NCI-H526 (cell line): Measurements from ENCODE around the gene SAAL1.
A peak's percentile ranks its signal among the peaks of the same experiment; 100 is the strongest.

Experiments used
- DNase-seq, 2 experiments: peaks; one replicate each; lab custom pipeline; 2025; lab: John Stamatoyannopoulos, UW

Gene SAAL1

DNA sequence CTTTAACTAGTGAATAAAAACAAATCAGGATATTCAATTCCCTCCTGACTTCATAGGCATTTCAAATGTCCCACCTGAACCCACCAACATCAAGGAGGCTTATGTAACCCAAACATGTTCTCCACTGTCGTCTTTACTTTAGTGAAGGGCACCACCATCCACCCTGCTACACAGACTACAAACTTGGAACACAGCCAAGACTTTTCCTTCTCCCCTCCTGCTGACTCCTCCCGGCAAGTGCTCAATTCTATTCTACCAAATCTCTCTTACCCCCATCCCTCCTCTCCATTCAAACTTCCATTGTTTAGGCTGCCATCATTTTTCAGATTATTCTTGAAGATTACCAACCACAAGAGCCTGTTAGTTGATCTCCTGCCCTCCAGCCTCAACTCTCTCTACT, 24.3 kb downstream of the SAAL1 start:
- DNase-seq = no peak

DNA sequence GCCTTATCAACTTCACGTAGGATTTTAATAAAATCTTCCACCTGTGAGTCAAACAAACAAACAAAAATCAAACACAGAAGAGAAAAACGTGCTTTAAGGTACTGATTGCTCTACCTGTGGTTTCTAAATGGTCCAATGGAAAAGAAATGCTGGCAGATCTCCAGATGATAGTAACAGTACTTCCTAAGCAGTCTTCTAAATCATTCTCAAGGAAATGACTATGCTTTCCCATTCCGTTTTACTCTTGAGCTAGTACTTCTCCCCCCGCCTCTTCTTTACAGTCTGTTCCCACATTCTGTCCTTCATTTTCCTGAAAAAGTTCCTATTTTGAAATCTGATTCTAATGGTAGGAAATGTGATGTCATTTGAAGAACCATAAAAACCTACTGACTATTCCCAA, 25.4 kb downstream of the SAAL1 start:
- no peak for DNase-seq

DNA sequence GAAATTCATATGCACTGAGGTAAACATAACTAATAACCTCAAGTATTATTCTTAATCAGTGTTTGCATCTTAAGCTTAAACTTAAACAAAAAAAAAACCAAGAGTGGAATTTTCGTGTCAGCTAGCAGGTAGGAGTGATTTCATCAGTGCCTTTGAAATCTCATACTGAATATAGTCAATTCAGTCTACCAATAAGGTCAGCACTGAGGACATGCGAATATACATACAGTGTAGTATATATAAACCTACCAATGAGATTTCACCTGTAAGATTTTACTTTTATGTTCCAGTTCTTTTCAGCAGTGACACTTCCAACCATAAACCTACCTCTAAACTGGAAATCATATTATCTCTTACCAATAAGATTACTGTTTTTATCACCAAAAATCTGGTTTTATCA, 27.0 kb downstream of the SAAL1 start:
- no peak for DNase-seq

DNA sequence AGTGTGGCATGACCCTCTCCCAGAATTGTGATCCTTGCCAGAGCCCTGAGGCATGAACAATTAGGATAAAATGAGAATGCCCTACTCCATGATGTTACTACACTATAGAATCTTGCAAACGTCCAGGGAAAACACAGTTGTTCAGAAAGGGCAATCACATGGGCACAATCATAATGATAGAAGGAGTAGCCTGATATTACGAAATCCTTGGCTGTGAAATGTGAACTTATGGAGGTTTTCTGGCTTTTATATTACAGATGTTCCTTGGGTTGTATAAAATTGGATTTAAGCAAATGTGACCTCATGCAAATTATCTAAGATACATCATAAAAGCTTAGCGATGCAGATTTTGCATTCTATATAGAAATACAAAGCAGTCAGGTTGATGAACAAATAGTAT, 30.4 kb downstream of the SAAL1 start:
- DNase-seq = peak; percentile 53 to 68

DNA sequence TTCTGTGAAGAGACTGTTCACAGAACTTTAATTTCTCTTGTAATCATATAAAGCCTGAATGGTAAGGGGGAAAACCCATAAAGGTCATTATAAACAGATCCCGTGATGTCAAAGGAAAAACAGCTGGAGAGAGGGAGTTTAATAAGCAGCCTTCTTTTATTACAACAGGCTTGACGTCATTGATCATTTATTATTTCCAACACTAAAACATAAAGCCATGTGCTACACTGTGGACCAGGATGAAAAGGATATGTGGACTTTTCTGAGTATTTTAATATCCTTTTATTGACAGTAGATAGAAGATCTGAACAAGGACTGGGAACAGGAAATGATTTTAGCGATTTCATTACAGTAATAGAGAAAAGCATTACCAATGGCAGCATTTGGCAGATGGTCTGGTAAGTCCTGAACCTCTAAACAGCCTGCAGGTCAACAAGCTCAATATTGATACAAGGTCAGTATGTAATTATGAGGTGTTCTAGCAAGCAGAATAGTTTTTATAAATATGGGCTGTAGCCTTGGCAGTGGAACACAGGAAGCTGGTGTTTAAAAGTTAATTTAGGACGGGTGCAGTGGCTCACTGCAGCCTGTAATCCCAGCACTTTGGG, 34.7 kb downstream of the SAAL1 start:
- no peak for DNase-seq

DNA sequence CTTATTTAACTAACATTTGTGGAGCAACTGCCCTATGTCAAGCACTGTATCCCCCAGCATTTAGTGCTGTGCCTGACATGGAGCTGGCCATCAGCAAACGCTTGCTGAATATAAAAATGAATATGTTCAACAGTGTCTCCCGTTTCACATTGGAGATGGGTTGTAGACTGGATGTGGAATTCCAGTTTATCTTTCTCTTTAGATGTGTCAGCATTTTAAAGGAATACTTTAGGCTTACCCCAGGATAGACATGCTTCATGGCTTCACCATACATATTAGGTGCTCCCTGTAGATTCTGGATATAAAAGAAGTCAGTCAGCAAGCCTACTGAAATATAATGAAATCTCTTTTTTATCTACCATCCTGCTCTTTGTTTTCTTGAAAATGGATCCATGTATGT, 38.5 kb downstream of the SAAL1 start:
- DNase-seq = no peak

DNA sequence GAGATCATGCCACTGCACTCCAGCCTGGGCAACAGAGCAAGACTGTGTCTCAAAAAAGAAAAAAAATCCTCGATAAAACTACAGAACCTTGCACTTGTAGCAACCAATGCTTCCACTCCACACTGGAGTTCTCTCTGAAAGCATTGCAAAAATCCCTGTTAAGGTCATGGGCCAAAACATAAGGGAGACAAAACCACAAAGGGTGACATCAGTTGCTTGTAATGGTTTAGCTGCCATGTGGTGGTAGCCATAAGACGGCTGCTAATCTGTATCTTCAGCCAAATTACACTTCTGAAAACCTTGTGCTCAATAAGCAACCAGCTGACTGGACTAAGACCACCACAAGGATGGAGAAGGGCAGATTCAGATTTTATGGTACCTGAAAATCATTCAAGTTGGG, 39.3 kb downstream of the SAAL1 start:
- no peak for DNase-seq

DNA sequence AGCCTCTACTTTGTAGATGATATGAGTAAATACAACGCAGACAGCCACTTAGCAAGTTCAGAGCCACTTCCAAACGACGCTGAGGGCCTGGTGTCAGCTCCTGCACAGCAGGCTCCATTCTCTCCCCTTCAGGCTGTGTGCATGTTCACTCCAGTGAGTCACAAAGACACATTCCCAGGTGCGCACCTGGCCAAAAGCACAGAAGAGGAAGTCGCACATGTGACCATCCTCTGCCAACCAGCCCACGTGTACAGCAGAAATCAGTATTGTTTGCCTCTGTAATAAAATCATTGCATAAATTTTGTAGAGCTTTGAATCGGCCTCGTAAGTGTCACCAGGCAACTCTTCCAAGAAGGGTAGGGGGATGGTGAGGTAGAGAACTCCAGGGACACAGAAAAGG, 40.3 kb downstream of the SAAL1 start:
- DNase-seq = peak; percentile 14 to 31

DNA sequence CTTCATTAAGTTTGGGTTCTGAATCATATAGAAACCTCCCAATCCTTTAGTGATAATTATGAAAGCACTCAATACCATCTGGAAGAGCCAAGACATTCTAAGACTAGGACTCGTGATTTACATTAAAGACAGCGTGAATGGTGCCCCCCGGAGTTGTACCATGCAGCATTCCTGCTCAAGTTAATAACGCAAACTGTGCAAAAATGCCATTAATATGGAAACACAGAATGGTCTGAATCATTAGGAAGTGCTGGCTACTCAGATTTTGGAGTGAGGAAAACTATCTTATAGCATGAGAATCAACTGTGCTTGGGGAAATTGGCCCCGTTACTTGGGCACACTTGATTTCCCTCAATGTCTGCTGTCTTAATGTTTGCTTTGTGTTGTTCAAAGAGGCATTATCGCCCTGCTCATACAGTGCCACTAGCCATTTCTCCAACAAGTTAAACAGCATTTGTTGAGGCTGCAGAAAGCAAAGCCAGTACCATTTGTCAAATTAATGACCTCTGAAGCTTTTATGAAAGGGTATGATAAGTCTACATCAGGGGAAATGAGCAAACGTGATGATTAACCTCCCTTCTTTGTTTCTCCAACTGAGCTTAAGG, 41.3 kb downstream of the SAAL1 start:
- DNase-seq = no peak

DNA sequence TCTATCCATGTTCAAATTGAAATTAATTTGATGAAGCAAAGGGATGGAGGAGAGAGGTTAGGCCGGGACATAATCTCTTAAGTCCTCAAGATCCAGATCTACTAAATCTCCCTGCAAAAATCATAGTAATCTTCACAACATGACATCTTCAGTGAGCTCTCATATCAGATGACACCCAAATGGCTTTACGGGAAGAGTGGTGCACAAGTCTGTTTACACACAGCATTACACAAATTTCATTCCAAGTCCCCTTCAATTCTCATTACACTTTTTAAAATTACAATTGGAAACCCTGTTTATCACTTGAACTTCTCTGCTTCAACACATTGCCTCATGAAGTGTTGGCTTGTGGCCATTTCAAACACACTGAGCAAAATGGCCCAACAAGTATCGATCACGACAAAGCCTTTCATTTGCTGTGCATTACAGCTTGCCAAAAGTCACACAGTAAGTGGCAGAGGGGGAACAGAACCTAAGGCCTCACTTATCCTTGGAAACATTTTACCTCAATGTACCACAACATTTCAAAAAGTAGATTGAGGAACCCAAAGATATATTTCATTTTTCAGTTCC, 41.9 kb downstream of the SAAL1 start:
- no peak for DNase-seq

DNA sequence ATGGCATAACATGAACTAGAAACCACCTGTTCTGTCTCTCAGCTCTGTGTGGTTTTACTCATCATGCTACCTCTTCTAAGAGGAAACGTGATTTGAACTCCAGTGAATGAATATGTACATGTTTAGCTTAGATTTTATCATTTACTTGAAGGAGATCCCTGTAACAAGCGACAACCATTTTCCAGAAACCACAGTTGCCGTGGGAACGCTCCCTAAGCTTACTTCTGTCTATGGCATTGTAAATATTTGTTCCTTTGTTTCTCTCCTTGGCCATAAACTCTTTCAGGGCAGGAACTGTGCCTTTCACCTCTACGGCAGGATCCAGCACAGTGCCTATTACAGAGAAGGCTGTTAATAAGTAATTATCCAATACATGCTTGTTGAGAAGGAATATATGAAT, 42.8 kb downstream of the SAAL1 start:
- peak in 1 of 2 experiments; percentile 6 for DNase-seq

DNA sequence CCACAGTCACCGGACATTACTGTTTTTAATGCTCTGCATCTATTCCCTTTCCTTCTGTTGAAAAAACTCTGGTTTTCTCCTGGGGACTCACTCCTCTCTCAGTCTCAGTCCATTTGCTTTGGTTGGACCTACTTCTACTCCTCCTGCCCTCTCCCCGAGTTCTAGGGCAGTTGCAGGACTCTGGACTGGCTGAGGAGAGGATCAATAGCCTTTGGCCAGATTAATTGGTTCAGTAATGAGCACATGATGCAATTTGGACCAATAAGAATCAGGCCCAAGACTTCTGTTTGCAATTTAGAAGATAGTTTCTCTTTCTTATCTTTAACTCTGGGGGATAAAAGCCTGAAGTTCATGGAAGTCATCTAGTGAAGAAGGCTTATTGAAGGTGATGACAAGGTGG, 44.5 kb downstream of the SAAL1 start:
- DNase-seq = no peak

DNA sequence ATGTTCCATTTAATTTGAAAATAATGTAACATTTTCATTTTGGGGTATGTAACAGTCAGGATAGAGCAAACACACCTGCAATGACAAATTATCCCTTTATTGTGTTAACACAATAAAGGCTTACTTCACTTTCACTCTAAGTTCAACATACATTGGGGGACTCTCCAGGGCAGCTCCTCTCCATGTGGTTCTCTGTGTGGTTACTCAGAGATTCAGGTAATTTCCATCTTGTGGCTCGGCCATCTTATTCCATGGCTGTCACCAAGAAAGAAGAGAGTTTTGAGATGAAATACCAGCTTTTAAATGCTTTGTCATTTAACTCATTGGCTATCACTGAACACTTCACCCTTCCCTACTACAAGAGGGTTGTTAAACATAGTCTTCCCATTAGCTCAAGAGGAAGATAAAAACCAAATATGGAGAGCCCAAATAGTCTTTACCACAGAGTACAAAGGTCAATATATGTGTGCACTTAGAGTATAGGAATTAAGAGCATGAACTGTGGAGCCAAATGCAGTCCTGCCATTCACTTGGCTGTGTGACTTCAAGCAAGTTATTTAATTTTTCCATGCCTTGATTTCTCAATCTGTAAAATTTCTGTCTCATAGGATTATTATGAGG, 49.2 kb downstream of the SAAL1 start:
- DNase-seq = peak; percentile 8 to 13

DNA sequence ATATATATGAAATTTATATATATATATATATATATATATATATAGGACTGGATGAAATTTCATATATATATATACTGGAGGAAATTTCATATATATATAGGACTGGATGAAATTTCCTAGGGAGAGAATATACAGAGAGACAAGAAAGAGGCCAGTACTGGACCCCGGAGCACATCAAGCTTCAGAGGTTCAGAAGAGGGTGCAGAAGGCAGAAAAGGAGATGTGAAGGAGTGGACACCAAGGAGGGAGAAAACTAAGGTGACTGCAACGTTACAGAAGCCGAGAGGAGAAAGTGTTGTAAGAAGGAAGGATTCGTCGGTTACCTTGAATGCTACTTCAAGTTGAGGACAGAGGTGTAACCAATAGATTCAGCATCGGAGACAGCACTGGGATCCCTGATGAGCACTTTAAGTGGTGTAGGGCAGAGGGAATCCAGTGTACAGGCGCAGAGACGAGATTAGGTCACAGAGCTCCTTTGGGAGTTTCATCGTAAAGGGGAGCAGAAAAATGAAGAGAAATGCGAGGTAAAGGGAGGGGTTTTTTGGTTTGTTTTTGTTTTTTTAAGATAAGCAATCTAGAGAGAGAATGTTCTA, 51.3 kb downstream of the SAAL1 start:
- no peak for DNase-seq

DNA sequence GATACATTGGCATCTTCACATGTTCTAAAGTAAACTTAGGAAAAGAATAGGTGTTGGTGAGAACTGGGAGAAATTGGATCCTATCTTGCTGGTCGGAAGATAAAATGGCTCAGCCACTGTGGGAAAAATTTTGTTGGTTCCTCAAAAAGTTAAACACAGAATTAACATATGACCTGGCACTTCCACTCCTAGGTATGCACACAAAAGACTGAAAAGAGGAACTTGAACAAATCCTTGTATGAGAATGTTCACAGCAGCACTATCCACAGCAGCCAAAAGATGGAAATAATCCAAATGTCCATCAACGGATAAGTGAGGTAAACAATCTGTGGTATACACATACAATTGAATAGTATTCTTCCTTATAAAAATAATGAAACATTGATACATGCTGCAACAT, 55.0 kb downstream of the SAAL1 start:
- DNase-seq = no peak

DNA sequence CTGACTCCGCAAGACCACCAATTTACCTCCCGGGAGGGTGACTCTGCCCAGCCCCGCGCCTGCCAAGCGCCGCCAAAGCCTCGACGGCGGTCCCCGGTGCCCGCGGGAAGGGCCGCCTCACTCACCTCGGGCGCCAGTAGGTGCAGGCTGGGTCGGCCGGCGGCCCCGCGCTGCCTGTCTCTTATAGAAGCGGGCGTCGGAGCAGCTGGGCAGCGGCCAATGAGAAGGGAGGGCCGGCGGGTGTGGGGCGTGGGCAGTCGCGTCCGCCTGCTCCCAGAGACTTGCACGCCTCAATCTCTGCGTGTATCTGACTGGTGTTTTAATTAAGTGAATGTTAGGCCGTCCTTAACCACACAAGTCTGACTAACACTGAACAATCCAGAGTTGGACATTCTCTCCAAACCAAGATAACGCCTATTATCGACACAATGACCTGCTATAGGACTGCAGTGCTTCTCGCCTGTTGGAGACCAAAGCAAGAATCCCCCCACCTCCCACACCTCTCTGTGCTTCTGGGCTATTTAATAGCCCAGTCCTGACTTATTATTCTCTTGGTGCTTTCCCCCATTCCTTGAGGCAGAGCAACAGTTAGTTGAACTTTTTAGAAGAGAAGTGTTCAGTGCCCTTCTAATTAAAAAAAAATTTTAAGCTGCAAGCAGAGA, 59.6 kb downstream of the SAAL1 start, which contains the start of gene TPH1:
TSS of gene TPH1 (minus strand) at position 154 of the 662 bp plus-strand sequence. CDS start 5,507 bp downstream, outside the sequence.
- DNase-seq = peak in 1 of 2 experiments; percentile 22

DNA sequence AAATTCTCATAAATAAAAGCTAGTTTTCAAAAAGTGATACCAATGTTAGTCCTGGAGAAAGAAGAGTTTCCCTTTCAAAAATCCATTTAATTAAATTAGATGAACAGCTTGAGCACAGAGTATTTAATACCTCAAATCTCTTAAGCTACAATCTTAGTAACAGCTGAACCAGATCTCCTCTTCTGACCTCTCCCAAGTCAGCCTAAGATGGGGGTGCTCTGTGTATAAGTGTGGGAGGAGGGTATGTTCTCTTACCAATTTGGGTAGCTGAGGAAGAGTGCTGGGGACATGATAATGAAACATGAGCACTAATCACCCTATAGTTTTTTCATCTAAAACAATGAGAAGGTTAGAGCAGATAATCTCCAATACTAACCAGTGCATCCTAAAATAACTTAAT, 69.4 kb downstream of the SAAL1 start:
- no peak for DNase-seq
